Activated naive CD4-positive, alpha-beta T cell treated with Interleukin-2 at 50 U/mL for 16 hours (primary cell): ENCODE measurements around the gene PXMP4.

ENCODE experiments used
- DNase-seq: peaks from one replicate; pipeline ENCODE4 v3.0.0-alpha.2; 2020

Gene PXMP4

DNA sequence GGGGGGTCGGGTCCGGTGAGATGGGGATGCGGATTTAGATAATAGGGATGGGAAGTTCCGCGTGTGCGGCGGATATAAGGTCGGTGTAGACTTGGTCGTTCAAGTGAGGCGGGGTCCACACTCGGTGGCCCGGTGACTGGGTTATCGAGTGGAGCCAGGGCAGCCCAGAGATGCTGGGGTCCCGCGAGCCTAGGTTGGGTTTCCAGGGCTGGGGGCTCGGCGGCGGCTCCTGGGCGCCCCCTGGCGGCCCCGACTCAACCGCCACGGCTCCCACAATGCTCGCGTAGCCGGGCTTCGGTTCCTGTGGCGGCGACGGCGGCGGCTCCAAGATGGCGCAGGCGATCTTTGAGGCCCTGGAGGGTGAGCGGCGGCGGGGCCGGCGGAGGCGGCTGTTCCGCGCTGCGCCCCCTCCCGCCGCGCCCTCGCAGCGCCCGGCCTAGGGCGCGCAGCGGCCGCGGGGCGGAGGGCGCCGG is 11.6 kb upstream of the PXMP4 start, which contains the start of gene ZNF341:
Gene ZNF341 (plus strand): TSS at position 304 of the 473 bp plus-strand sequence. CDS start 26 bp downstream, at position 330.
- peak; percentile 90 for DNase-seq

DNA sequence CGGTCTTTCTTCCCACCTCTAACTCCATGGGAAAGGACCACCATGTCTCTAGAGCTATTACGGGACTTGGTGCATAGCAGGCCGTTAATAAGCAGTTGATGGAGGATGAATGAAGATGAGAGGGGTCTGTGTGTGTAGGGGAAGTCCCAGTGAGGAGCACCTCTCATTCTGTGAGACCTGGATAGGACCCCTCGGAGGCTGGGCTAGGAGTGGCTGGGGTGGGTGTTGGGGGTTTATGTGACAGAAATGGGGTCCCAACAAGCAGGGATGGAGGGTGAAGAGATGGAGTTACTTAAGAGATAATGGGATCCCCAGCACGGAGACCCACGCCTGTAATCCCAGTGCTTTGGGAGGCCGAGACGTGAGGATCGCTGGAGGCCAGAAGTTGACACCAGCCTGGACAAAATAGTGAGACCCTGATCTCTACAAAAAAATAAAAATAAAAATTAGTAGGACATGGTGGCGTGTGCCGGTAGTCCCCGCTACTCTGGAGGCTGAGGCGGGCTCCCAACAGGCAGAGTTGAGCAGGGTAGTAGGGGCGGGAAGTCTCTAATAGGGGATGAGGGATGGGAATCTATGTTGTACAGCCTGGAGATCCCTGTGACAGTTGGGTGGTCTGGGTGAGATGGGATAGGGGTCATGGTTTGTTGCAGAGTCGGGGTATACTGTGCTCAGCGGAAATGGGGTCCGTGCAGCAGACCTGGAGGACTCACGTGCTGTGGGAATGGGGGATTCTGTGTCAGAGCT is 11.0 kb upstream of the PXMP4 start:
- DNase-seq: no peak

GRCh38 chr20:33729101-33729500 is 9.0 kb upstream of the PXMP4 start:
- no peak for DNase-seq

DNA sequence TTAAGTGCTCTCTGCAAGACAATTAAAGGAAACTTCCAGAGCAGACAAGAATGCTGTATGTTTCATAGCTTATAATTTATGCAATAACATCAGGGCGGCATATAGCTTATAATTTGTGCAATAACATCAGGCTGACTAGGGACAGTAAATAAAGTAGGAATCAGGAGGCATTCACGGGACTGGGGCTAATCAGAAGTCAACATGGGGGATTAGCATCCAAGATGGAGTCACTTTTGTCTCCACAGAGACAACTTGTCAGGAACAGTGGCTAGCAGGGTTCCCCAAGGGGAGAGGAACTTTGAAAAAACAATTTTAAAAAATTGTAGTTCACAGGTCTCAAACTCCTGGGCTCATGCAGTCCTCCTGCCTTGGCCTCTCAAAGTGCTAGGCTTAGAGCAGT is 8.4 kb upstream of the PXMP4 start:
- no peak for DNase-seq

GRCh38 chr20:33727806-33728205 is 7.7 kb upstream of the PXMP4 start:
- DNase-seq: no peak

DNA sequence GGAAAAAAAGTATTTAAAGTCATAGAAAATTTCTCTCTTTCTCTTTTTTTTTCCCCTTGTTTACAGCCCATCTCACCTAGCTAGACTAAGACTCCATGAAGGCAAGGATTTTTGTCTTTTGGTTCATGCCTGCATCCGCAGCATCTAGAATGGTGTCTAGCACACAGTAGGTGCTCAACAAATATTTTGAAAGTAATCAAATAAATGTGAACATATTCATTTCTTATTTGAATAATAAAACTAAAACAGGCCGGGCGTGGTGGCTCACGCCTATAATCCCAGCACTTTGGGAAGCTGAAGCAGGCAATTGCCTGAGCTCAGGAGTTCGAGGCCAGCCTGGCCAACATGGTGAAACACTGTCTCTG is 7.0 kb upstream of the PXMP4 start:
- DNase-seq: no peak

GRCh38 chr20:33725607-33726264 is 5.6 kb upstream of the PXMP4 start:
- DNase-seq: no peak

DNA sequence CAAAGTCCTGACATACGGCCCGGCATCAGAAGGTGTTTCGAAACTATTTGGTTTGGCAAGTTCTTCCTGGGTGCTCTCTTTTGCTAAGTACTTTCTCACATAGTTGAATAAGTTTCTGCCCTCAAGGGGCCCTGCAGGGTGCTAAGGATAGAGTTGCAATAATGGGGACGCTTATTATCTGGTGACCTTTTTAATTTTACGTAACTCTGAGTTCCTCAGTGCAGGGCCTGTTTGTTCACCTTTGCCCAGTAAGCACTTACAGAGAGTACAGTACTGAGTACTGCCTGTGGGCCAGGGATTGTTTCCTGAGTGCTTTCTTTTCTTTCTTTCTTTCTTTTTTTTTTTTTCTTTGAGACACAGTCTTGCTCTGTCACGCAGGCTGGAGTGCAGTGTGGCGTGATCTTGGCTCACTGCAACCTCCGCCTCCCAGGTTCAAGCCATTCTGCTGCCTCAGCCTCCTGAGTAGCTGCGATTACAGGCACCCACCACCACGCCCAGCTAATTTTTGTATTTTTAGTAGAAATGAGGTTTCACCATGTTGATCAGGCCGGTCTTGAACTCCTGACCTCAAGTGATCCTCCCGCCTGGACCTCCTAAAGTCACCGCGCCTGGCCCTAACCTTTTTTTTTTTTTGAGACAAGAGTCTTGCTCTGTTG is 4.5 kb upstream of the PXMP4 start:
- no peak for DNase-seq

DNA sequence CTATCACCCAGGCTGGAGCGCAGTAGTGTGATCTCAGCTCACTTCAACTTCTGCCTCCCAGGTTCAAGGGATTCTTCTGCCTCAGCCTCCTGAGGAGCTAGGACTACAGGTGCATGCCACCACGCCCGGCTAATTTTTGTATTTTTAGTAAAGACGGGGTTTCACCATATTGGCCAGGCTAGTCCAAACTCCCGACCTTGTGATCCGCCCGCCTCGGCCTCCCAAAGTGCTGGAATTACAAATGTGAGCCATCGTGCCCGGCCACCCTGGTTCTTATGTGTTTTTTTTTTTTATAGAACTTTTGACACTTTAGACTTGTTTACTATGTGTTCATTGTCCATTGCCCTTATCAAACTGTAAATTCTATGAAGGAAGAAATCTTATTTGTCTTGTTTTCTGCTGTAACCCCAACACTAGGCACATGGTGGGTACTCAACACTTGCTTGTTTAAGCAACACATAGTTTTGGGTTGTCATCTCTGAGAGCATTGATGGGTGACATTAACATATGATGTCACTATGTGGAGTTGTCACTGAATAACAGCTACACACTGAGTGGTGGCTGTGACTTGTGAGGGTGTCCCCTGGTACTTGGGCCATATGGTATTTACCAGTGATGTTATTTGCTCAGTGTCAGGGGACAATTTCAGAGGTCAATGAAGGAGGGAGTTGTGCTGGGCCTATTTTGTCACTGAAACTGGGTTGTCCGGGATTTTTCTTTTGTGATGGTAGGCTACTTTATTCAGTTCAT is 1.5 kb upstream of the PXMP4 start:
- DNase-seq: no peak

GRCh38 chr20:33719277-33719988 is 677 bp downstream of the PXMP4 start:
- DNase-seq: no peak

- no peak for DNase-seq
Measured at GRCh38 chr20:33716498-33716897, 3.6 kb downstream of the PXMP4 start.

DNA sequence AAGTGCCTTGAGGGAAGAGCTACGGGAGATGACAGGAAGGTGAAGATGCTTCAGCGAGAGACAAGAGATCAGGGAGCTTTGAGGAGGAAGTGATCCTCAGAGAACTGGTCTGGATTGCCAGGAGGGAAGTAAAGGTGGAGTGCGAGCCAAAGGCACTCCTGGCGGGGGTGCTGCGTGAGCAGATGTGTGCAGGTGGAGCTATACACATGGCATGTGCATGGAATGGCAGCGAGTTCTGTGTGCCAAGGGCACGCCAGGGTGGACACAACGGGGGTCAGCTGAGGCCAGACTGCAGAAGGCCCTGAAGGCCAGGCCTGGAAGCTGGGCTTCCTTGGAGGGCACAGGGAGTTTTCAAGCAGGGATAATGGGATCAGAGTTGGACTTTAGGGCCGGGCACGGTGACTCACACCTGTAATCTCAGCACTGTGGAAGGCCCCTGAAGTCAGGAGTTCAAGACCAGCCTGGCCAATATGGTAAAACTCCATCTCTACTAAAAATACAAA is 6.2 kb downstream of the PXMP4 start:
- DNase-seq: no peak

DNA sequence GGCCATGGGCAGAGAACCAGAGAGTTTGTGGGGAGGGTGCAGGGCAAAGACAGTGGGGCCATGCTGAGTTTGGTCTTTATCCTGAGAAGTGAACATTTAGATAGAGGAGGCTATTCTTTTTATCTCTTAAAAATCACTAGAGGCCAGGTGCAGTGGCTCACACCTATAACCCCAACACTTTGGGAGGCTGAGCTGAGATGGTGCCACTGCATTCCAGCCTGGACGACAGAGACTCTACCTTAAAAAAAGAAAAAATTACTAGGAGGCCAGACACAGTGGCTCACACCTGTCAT is 8.7 kb downstream of the PXMP4 start:
- no peak for DNase-seq

DNA sequence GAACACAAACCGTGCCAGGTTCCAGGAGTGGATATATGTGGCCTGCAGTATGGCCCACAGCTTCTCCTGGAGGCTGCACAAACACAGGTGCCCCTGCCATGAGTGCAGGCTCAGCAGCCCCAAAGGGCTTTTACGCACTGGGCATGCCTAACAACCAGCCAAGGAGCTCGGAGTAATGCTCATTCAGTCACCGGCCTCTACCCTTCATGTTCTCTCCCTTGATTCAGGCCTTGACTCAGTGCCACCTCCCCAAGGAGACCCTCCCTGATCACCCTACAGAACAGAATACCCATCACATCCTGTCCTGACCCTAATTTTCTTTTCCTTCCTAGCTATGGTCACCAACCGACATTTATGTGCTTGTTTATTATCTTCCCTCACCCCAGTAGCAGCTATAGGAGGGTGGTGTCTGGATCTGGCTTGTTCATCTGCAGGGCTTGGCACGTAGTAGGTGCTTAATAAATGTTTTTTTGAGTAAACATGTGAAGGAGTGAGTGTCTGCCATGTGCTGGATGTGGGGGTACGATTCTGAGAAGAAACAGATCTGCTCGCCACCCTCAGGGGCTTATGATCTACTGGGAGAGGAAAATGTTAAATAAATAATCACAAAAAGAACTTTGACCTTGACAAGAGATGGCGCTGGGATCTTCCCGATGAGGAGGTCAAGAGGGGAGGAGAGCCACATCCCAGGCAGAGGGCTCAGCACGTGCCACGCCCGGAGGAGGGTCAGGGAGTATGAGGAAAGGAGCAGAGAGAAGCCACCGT is 9.2 kb downstream of the PXMP4 start:
- no peak for DNase-seq

- no peak for DNase-seq
Measured at GRCh38 chr20:33709905-33710541, 10.1 kb downstream of the PXMP4 start.

GRCh38 chr20:33709398-33709797 is 10.7 kb downstream of the PXMP4 start:
- DNase-seq: no peak

DNA sequence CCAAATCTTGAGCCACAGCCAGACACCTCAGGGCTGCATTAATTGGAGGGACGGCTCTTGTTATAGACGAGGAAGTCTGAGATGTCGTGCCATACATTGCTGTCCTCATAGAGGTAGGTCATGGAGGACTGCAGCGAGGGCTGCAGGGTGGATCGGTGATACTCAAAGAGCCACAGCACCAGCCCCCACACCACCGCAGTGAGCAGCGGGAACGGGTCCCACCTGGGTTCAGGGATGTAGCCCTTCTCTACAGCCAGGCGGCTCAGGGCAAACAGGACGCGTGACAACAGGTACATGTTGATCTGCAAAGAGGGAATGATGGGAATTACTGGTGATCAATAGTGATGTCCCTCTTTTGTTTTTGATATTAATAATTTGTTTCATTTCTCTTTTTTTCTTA is 12.4 kb downstream of the PXMP4 start:
- no peak for DNase-seq

DNA sequence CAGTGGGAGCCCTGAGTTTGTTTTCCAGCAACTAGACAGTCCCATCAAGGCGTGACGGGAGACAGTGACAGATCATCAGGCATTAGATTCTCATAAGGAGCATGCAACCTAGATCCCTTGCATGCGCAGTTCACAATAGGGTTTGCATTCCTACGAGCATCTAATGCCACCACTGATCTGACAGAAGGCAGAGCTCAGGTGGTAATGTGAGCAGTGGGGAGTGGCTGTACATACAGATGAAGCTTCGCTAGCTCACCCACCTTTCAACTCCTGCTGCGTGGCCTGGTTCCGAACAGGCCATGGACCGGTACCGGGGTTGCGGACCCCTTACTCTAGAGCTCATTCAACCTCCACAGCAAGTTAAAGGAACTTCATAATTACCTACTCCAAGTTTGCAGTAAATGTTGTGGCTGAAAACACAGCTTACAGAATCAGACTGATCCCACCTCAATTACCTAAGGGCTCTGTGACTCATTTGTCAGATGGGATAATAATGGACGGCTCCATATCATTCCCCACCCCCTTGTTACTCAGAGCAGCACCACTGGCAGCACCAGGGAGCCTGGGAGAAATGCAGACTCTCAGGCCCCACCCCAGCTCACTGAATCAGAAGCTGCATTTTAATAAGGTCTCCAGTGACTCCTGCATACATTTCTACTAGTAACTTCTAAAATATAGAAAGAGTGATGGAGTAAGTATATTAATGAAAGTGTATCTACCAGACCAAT is 15.7 kb downstream of the PXMP4 start:
- DNase-seq: no peak

GRCh38 chr20:33703498-33704137 is 16.5 kb downstream of the PXMP4 start:
- no peak for DNase-seq

DNA sequence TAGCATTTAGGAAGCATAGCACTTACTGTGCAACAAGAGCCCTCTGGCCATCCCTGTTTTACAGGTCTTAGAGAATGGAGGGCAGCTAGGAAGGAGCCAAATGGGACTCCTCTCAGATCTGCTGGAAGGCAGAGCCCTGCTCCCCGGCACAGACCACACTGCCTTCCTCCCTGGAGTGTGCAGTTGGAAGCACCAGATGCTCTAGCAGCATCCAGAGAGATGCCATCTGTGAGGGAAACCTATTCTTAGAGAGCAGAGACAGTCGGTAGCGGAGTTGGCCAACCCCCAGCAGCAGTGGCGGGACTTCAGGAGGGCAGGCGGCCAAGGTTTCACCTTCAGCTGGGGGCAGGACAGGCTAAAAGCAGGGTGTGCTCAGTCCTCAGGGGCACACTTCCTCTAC is 17.2 kb downstream of the PXMP4 start:
- DNase-seq: no peak
